ENCODE data around the gene RASGEF1C.

The RASGEF1C gene

GRCh38 chr5:180217797-180218196 lies 8.8 kb upstream of the RASGEF1C start:
- Histone ChIP-seq H3K27me3 (ENCODE audit: insufficient read depth, low read depth) (no peaks in the 10 kb centered on the region), H3K4me1 (ENCODE audit: low read depth, poor library complexity, severe bottlenecking) (no peaks in the 10 kb centered on the region), H3K4me3 (IDR thresholded peaks at IDR 0.05; ENCODE audit: insufficient read depth, low read depth, low read length) (no peak overlapping the region), H3K27ac (no peak overlapping the region), H3K4me2 (no peak overlapping the region), H3K36me3 (ENCODE audit: insufficient read depth) (no peaks in the 10 kb centered on the region), H3K79me2 (ENCODE audit: insufficient read depth, low read depth) (no peaks in the 10 kb centered on the region), H4K20me1 (ENCODE audit: insufficient read depth) (no peaks in the 10 kb centered on the region), H2AFZ (ENCODE audit: low read depth) (no peak overlapping the region), H3K9ac (no peak overlapping the region)
- TF ChIP-seq, protein P1, sequence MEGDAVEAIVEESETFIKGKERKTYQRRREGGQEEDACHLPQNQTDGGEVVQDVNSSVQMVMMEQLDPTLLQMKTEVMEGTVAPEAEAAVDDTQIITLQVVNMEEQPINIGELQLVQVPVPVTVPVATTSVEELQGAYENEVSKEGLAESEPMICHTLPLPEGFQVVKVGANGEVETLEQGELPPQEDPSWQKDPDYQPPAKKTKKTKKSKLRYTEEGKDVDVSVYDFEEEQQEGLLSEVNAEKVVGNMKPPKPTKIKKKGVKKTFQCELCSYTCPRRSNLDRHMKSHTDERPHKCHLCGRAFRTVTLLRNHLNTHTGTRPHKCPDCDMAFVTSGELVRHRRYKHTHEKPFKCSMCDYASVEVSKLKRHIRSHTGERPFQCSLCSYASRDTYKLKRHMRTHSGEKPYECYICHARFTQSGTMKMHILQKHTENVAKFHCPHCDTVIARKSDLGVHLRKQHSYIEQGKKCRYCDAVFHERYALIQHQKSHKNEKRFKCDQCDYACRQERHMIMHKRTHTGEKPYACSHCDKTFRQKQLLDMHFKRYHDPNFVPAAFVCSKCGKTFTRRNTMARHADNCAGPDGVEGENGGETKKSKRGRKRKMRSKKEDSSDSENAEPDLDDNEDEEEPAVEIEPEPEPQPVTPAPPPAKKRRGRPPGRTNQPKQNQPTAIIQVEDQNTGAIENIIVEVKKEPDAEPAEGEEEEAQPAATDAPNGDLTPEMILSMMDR (conservative IDR thresholded peaks at IDR 0.05; ENCODE audit: low read depth, low read length), result no peak

DNA sequence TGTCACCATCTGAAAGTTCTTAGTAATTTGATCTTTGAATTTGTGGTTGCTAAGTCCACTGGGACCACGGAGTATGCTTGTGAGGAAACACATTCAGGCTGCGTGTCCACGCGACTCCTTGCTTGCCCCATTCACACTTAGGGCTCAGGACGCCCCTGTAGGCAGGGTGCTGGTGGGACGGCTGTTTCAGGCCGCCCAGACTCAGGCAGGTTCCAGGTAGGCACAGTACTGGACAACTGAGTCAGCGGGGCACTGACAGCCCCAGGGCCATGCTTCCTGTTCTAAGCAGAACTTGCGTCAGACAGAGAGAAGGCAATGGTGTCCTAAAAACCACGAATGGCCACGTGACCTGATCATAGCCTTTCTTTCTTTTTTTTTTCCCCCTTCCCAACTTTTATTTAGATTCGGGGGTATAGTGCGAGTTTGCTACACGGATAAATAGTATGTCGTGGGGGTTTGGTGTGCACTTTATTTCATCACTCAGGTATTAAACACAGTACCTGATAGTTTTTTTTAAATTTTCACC lies 7.7 kb upstream of the RASGEF1C start:
- Histone ChIP-seq H3K27ac (no peak overlapping the region), H3K9ac (no peak overlapping the region), H3K36me3 (ENCODE audit: insufficient read depth) (no peaks in the 10 kb centered on the region), H3K27me3 (ENCODE audit: insufficient read depth, low read depth) (no peaks in the 10 kb centered on the region), H2AFZ (ENCODE audit: low read depth) (no peak overlapping the region), H3K4me1 (ENCODE audit: low read depth, poor library complexity, severe bottlenecking) (no peaks in the 10 kb centered on the region), H3K79me2 (ENCODE audit: insufficient read depth, low read depth) (no peaks in the 10 kb centered on the region), H3K4me3 (IDR thresholded peaks at IDR 0.05; ENCODE audit: insufficient read depth, low read depth, low read length) (no peak overlapping the region), H3K4me2 (no peak overlapping the region), H4K20me1 (ENCODE audit: insufficient read depth) (no peaks in the 10 kb centered on the region)
- TF ChIP-seq, protein P1 (conservative IDR thresholded peaks at IDR 0.05; ENCODE audit: low read depth, low read length), result no peak

DNA sequence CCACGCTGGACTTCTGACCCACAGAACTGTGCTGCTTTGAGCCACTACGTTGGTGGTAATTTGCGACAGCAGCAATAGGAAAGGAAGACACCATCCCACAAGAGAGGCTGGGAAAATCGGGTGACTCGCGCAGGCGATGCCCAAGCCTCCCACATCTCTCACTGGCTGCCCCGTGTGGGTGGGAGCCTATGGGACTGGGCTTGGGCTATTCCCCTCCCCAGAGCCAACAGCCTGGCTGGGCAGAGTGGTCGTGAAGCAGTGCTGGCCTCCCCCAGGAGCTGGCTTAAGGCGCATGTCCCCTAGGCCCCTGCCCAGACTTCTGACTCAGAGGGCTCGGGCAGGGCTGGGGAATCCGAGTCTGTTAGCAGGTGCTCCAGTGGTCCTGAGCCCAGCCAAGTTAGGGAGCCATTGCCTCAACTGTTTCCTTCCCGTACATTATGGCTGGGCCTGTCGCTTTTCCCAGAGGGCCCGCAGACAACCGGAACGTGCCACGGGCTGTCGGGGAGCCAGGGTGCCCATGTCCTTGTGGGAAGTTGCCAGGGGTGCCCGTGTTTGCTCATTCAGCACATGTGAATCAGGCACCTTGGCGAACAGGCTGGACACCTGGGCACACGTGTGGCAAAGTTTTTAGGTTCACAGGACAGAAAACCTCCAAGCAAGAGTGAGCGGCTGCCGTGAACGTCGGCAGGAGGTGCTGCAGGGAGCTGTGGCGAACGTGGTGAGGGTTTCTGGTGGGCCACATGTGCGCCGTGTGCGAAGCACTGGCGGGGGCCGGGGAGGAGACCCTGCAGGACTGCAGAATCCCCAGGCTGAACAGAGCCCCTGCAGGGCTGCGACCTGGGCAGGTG lies 7.0 kb upstream of the RASGEF1C start:
- no peaks in the 10 kb centered on the region for H3K36me3 ChIP-seq (ENCODE audit: insufficient read depth)
- no peak overlapping the region for H2AFZ ChIP-seq (ENCODE audit: low read depth)
- H3K27ac ChIP-seq, result no peak overlapping the region
- H3K4me1 ChIP-seq (ENCODE audit: low read depth, poor library complexity, severe bottlenecking), result no peaks in the 10 kb centered on the region
- no peak overlapping the region for H3K4me3 ChIP-seq (IDR thresholded peaks at IDR 0.05; ENCODE audit: insufficient read depth, low read depth, low read length)
- no peaks in the 10 kb centered on the region for H4K20me1 ChIP-seq (ENCODE audit: insufficient read depth)
- no peaks in the 10 kb centered on the region for H3K79me2 ChIP-seq (ENCODE audit: insufficient read depth, low read depth)
- no peak overlapping the region for H3K4me2 ChIP-seq
- no peaks in the 10 kb centered on the region for H3K27me3 ChIP-seq (ENCODE audit: insufficient read depth, low read depth)
- TF ChIP-seq, protein P1 (conservative IDR thresholded peaks at IDR 0.05; ENCODE audit: low read depth, low read length), result no peak
- H3K9ac ChIP-seq, result no peak overlapping the region

DNA sequence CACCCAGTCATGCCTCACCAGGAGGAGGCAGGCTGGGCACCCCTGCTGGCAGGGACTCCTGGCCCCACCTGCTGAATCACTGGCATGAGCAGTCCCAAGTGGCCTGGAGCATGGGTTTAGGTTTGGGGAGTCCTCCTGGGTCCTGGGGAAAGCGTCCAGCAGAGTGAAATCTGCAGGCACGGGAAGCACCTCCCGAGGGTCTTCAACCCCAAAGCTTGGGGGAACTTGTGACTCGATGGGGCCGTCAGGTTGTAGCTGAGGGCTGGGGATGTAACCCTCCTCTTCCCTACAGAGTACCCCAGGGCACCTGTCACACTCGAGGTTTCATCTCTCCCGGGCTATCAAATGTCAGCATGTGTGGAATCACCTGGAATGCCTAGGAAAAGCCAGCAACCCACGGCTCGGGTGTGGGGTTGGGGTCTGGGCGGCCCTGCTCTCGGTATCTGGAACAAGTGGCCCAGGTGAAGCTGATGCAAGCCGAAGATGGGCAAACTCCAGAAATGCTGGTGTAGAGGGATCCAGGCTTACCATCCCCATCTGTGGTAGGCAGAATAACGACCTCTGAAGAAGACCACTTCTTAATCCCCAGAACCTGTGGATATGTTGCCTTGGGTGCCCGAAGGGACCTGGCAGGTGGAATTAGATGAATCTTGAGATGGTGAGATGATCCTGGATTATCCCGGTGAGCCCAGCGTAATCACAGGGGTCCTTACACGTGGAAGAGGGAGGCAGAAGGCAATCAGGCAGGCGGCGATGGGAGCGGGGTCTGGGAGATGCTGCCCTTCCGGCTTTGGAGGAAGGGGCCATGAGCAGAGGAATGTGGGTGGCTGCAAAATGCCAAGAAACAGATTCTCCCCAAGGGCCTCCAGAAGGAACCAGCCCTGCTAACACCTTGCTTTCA lies 6.1 kb upstream of the RASGEF1C start:
- Histone ChIP-seq H3K4me1 (ENCODE audit: low read depth, poor library complexity, severe bottlenecking) (no peaks in the 10 kb centered on the region), H2AFZ (ENCODE audit: low read depth) (no peak overlapping the region), H3K79me2 (ENCODE audit: insufficient read depth, low read depth) (no peaks in the 10 kb centered on the region), H3K27ac (no peak overlapping the region), H3K36me3 (ENCODE audit: insufficient read depth) (no peaks in the 10 kb centered on the region), H3K4me3 (IDR thresholded peaks at IDR 0.05; ENCODE audit: insufficient read depth, low read depth, low read length) (no peak overlapping the region), H3K9ac (no peak overlapping the region), H3K27me3 (ENCODE audit: insufficient read depth, low read depth) (no peaks in the 10 kb centered on the region), H3K4me2 (no peak overlapping the region), H4K20me1 (ENCODE audit: insufficient read depth) (no peaks in the 10 kb centered on the region)
- TF ChIP-seq, protein P1 (conservative IDR thresholded peaks at IDR 0.05; ENCODE audit: low read depth, low read length), result no peak

All from KMS-11 (cell line).